Jurkat, Clone E6-1 (cell line): ENCODE results near the gene LYRM1.

Experiments
- DNase-seq: peaks from one replicate; pipeline ENCODE4 v3.0.0-alpha.2; 2011; ENCODE audit warnings: low read depth, low spot score
- H3K4me3 ChIP-seq: 2 replicates; pipeline ENCODE4 v1.5.1; 2011; ENCODE audit warnings: mild to moderate bottlenecking, low read length, control low read depth, moderate library complexity

The LYRM1 gene

DNA sequence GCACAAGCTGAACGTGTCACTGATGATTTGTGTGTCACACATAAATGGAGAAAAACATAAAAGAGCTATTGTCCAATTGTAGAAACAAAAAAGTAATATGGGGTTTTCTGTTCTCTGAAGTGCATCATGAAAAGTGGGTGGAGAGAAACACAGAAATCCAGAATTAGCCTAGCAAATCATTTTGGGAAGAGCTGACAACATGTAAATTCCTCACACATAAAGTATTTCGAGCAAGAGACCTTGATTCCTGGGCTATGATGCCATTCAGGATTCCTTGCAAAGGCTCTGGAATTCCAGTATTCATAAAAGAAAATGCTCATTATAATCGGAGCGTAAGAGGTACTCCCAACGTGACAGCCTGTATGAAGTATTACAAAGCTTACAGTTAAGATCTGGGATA, 1.5 kb upstream of the LYRM1 start:
- peak overlapping the region; percentile 91 for H3K4me3 ChIP-seq
- DNase-seq, result no peak

DNA sequence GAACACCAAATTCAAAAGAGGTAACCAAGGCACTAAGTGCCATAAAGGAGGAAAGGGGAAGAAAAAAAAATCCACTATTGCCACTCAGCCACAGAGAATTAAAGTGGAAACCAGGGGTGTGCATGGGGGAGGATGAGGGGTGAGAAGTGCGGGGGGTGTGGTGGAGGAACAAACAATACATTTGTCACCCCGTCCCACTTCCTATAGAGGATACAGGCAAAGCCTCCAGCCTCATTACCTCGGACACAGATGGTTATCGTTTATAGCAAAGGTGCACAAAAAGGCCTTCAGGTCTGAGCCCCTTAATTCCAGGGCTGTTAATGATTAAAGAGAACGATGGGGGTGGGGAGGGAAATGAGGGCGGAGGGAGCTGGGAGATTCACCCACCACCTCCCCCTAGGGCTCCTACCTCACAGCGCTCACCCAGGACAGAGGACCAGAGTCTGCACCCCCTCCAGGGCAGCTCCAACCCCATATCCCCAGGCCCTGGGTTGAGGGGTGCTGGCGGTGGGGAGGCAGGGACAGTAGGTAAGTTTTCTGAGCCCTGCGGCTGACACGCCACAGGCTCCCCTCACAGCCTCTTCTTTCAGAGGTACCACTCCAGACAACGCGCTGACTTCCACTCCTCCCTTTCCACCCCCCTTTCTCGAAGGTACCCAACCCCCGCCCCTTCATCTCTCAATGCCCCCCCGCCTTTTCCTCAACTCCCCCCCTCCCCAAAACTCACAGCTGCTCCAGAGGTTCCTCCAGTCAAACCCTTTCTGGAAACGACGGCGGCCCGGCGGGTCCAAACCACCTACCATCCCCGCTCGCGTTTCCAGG, 883 bp upstream of the LYRM1 start:
- no peak for DNase-seq

DNA sequence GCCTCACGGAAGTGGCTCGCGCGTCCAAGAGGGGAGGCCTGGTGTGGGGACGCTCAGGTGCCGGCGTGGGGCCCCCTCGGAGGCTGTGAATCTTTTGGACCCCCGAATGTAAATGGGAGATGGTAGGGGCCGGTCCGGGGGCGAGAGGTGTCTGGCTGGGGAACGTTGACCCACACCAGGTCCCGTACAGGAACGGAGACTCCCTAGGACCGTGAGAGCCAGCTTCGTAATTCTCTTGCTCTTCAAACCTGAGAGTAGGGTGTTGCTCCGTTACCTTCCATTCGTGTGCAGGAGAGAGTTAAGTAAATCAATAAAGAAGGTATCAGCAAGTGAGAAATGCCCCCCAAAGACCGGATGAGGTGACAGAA, 481 bp downstream of the LYRM1 start:
- H3K4me3 ChIP-seq, result peak overlapping the region; percentile 91
- DNase-seq, result no peak

More for the DNA sequence above, 883 bp upstream of the LYRM1 start:
- H3K4me3 ChIP-seq, result peak overlapping the region; percentile 91

DNA sequence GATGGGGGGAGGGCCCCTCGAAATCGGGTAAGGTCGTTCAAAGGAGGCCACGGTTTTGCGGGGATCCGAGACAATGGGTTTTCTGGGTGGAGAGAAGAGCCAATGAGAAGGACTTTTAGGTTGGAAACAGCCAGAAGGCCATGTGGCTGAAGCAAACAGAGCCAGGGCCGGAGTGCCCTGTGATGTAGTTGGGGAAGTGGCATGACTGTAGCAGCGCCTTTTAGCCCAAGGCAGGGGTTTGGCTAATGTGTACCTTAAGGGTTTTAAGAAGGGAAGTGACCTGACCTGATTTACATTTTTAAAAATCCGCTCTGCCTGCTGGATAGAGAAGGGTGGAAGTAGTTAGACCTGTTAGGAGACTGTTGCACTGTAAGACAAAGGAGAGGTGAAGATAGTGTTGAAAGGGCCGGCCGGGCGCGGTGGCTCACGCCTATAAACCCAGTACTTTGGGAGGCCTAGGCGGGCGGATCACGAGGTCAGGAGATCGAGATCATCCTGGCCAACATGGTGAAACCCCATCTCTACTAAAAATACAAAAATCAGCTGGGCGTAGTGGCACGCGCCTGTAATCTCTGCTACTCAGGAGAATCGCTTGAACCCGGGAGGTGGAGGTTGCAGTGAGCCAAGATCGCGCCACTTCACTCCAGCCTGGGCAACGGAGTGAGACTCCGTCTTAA, 1.0 kb downstream of the LYRM1 start:
- no peak for DNase-seq
- peak overlapping the region; percentile 91 for H3K4me3 ChIP-seq

DNA sequence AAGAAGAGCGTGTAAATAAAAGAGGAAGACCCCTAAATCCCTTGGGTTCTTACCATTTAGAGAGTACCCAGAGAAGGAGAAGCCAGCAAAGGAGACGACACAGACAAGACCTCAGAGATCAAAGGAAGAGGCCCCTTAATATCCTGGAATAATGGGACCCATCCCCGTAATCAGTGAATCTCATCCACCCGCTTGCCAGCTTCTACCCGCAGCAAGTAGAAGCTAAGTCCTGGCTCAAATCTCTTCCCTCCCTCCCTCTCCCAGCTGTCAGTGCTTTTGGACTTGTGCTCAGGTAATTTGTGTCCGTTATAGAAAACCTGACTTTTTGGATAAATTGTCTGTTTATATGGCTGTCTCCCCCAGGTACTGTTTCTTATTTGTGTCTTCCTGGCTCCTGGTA, 1.9 kb downstream of the LYRM1 start:
- no peak overlapping the region for H3K4me3 ChIP-seq
- no peak for DNase-seq

DNA sequence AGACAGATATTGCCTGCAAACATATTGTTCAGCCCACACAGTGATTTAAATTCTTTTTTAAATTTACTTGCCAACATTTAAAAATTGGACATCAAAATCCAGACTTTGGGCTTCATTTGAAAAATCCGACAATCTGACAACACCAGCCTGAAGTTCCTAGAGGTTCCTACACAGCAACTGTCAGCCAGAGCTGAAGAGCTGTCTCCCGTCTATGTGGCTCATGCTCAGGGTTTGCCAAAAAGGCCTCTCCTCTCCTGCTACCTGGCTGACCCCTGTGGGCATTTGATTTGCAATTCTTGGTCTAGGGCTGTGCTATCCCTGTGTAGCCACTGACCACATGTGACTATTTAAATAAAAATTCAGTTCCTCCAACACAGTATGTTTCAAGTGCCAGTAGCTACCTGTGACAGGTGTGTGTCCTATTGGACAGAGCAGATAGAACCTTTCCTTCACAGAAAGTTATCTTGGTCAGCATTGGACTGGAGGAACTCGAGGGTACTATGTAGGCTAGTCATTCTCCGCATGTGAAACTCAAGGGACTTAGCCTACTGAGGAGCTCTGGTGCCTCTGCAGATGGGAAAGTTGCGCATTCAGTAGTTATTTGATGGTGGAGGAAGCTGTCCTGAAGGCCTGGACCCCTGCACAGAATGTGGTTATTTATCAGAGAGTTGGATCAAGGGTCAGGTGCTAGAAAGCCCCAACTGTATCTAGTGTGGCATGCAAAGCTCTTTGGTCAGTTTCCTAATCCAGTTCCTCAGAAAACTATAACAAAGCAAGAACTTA, 2.7 kb downstream of the LYRM1 start:
- DNase-seq, result no peak
- no peak overlapping the region for H3K4me3 ChIP-seq

GRCh38 chr16:20903899-20904506, 3.4 kb downstream of the LYRM1 start:
- H3K4me3 ChIP-seq, result no peak overlapping the region
- DNase-seq, result no peak

DNA sequence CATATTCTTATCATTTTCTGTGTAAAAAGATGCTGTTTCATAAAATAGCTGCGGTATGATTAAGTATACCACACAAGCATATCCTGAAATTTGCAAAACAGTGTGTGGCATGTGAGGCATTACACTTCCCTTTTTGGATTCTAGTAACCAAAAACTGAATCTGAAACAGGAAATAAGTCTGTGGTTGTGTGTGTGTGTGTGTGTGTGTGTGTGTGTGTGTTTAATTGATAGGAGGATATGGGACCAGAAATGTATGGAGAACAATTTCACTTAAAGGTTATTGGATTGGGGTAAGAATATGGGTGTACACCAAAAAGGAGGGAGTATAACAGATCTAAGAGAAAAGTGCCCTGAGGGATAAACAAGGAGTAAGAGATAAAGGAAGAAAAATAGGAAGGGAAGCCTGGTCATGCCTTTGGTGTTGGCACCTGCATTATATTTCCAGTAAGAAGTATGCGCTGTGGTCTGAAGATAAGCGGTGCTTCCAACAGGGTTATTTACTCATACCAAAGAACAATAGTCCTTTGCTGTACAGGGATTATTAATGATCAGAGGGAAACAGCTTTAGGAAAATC, 4.0 kb downstream of the LYRM1 start:
- DNase-seq, result peak; percentile 84
- H3K4me3 ChIP-seq, result no peak overlapping the region

DNA sequence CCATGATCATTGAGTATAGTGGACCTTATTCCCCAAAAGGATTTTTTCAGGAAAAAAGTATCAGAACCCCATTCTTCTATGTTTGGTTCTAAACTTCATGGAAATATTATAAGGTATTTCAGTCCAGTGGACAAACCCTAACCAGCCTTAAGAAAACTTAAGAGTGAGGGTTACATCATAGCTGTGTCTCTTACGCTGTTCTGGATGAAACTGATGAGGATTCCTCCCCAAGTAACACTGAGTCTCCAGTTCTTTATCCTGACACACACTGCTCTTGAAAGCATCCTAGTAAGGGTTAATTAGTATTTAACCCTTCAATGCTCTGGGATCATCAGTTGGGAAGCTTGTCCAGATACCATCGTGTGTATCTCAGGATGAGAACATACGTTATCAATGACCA, 5.0 kb downstream of the LYRM1 start:
- H3K4me3 ChIP-seq, result no peak overlapping the region
- DNase-seq, result no peak

DNA sequence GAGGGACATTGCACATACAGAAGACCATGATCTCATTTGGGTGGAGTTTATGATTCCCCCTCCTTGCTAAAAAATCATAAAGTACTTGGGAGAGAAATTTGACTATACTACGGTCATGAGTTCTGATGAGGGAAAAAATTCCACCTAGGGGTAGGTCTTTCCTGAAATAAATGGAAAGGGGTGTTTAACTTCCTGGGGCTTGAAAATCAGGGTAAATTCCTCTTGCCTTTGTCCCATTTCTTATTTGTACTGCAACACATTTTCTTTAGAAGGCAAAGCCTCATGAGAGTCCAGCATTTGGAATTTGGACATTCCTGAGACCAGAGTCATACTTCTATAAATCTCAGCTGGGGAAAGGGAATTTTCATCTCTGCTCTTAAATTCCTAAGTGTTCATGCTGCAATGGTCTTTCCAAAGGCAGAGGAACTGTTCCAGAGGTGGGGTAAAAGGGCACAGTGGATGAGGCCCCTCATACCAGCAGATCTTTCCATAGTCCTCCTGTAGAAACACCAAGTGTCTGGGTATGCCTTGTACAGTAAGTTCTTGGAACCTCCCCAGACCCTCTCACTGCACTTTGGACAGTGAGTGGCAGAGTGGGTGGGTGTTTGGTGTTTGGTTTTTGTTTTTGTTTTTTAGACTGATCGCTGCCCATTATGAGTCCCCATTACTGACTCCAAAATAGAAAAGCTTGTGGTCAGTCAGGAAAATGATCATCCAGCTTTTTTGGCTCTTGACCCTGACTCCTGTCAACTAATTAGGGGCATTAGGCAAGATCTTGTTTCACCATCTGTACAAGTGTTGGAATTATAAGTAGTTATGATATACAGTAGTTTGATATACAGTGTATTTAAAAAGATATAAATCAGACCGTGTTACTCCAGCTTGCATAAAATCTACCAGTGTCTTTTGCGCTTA, 6.0 kb downstream of the LYRM1 start:
- no peak overlapping the region for H3K4me3 ChIP-seq
- no peak for DNase-seq

GRCh38 chr16:20910781-20911321, 10.3 kb downstream of the LYRM1 start:
- no peak for DNase-seq

GRCh38 chr16:20911361-20911760, 10.8 kb downstream of the LYRM1 start:
- no peak overlapping the region for H3K4me3 ChIP-seq

More at GRCh38 chr16:20910781-20911321, 10.3 kb downstream of the LYRM1 start:
- H3K4me3 ChIP-seq, result no peak overlapping the region

GRCh38 chr16:20916289-20916688, 15.7 kb downstream of the LYRM1 start:
- H3K4me3 ChIP-seq, result no peak overlapping the region
- DNase-seq, result no peak

More at GRCh38 chr16:20911361-20911760, 10.8 kb downstream of the LYRM1 start:
- no peak for DNase-seq

GRCh38 chr16:20916942-20917341, 16.4 kb downstream of the LYRM1 start:
- no peak overlapping the region for H3K4me3 ChIP-seq
- DNase-seq, result no peak

DNA sequence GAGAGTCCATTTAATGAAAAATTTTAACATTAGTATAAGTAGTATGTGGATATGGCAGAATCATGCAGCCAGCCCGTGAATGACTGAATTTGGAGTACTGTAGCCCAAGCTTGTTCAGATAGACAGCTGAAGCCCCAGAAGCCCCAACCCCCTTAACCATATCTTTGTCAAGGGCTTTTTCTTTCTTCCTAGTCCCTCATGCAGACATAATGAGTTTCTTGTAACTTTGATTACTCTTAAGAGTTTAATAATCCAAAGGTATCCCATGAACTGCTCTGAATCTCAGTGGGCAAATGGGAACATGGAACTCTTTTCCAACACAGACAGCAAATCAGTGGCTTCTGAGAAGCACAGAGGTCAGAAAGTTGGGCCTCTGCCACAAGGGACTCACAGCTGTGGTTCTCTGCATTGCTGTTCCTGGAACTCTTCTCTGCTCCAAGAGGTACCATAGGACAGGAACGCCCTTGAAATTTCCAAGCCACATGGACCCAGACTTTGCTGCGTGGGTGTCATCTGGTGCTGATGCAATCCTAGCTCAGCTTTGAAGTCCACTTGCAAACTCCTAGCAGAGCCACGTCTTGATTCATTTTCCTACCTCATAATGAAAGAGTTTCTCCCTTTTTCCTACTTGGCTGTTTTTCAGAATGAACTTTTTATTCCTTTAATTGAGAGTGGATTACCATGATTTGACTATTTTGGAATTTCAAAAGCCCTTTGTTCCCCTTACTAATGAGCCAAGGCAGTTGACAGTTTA, 18.1 kb downstream of the LYRM1 start:
- no peak for DNase-seq
- H3K4me3 ChIP-seq, result no peak overlapping the region

DNA sequence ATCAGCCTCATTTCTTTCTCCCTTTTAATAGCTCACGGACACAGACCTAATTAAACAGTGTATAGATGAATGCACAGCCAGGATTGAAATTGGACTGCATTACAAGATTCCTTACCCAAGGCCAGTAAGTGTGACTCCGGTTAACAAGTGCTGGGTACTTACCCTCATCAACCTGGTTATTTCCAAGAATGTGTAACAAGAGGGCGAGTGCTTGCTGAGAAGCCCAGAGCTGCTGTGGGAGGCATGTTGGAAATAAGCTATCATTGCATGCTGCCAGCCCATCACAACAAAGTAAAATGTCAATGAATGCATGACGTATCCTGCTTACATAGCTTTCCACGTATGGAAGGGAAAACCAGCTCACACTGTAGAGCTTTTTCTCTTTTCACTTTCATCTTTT, 19.5 kb downstream of the LYRM1 start:
- no peak overlapping the region for H3K4me3 ChIP-seq
- no peak for DNase-seq

DNA sequence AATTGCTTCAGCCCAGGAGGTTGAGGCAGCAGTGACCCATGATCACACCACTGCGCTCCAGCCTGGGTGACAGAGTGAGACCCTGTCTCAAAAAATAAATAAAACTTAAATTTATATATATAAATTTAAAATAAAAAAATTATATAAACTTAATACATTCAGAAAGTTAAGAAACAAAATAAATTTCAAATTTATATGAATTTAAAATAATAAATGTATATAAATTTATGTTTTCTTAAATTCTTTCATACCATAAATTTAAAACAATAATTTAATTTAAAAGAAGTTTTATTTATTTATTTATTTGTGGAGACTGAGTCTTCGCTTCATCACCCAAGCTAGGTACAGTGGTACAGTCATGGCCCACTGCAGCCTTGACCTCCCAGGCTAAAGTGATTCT, 20.2 kb downstream of the LYRM1 start:
- DNase-seq, result no peak
- H3K4me3 ChIP-seq, result no peak overlapping the region
